GM23338 (cell line): ENCODE results near the gene MAPK9. TPM values are rescaled to one million over a fixed set of nuclear protein-coding genes. Genes with fewer than 3 reads are reported as not detected.

Experiments used
- ATAC-seq: fragments of 200-7000 bp; cut with Tn5 transposase; 3 replicates; pipeline ENCODE4 v1.9.1; 2020
- DNase-seq: peaks from one replicate; pipeline ENCODE4 v3.0.0-alpha.2; 2015; ENCODE audit warnings: low spot score
- H2AFZ ChIP-seq: fragments of 200-600 bp; sonication (generic); 2 replicates; pipeline ENCODE4 v1.8.0; 2016; ENCODE audit warnings: antibody characterized with exemption, mild to moderate bottlenecking, moderate library complexity
- H3F3A ChIP-seq: fragments of 200-600 bp; sonication (generic); replicated peaks from 2 replicates; pipeline ENCODE4 v1.8.0; 2017; ENCODE audit warnings: antibody characterized with exemption, mixed run types, low read depth
- H3K27ac ChIP-seq: fragments of 200-600 bp; sonication (generic); 2 replicates; pipeline ENCODE4 v1.6.1; 2016; ENCODE audit warnings: low read depth
- H3K27me3 ChIP-seq: fragments of 200-600 bp; sonication (generic); 2 replicates; pipeline ENCODE4 v1.8.0; 2016; ENCODE audit warnings: mild to moderate bottlenecking, mixed run types, moderate library complexity; ENCODE audit not compliant: insufficient read depth
- H3K36me3 ChIP-seq: fragments of 200-600 bp; sonication (generic); 2 replicates; pipeline ENCODE4 v1.8.0; 2016; ENCODE audit warnings: mild to moderate bottlenecking; ENCODE audit not compliant: insufficient read depth
- H3K4me1 ChIP-seq: fragments of 200-600 bp; sonication (generic); 2 replicates; pipeline ENCODE4 v1.8.0; 2016; ENCODE audit warnings: mild to moderate bottlenecking, moderate library complexity; ENCODE audit not compliant: insufficient read depth
- H3K4me2 ChIP-seq: fragments of 200-600 bp; sonication (generic); 2 replicates; pipeline ENCODE4 v1.7.1; 2017; ENCODE audit warnings: mixed run types
- H3K4me3 ChIP-seq: fragments of 200-600 bp; sonication (generic); 2 replicates; pipeline ENCODE4 v1.6.1; 2016; ENCODE audit warnings: mixed run types
- H3K79me2 ChIP-seq: fragments of 200-600 bp; sonication (generic); replicated peaks from 2 replicates; pipeline ENCODE4 v1.8.0; 2017; ENCODE audit warnings: mild to moderate bottlenecking; ENCODE audit not compliant: insufficient read depth
- H3K9me2 ChIP-seq: fragments of 200-600 bp; sonication (generic); 2 replicates; pipeline ENCODE4 v1.8.0; 2017; ENCODE audit not compliant: insufficient read depth
- H4K20me1 ChIP-seq: fragments of 200-600 bp; sonication (generic); replicated peaks from 2 replicates; pipeline ENCODE4 v1.8.0; 2017; ENCODE audit warnings: mild to moderate bottlenecking; ENCODE audit not compliant: insufficient read depth
- H3K27ac Mint-ChIP-seq: 2 replicates; pipeline ENCODE4 v1.8.0; 2020; ENCODE audit warnings: inconsistent platforms, mild to moderate bottlenecking, moderate library complexity, mixed read lengths
- H3K27me3 Mint-ChIP-seq: 3 replicates; pipeline ENCODE4 v1.8.0; 2022; ENCODE audit warnings: low read depth, mild to moderate bottlenecking, moderate library complexity, mixed read lengths, inconsistent platforms; ENCODE audit not compliant: insufficient read depth, poor library complexity
- H3K36me3 Mint-ChIP-seq: 3 replicates; pipeline ENCODE4 v1.8.0; 2021; ENCODE audit warnings: low read depth, mild to moderate bottlenecking, inconsistent platforms, moderate library complexity, mixed read lengths
- H3K4me1 Mint-ChIP-seq: 3 replicates; pipeline ENCODE4 v1.8.0; 2020; ENCODE audit warnings: mild to moderate bottlenecking, inconsistent platforms, mixed read lengths
- H3K4me3 Mint-ChIP-seq: 3 replicates; pipeline ENCODE4 v1.8.0; 2021; ENCODE audit warnings: moderate library complexity, mild to moderate bottlenecking, inconsistent platforms, mixed read lengths
- H3K9me3 Mint-ChIP-seq: 3 replicates; pipeline ENCODE4 v1.8.0; 2020; ENCODE audit warnings: moderate library complexity, mild to moderate bottlenecking, inconsistent platforms, mixed read lengths
- CREB1 ChIP-seq: fragments of 250-450 bp; sonication (Bioruptor Pico); IDR thresholded peaks from 2 replicates; pipeline ENCODE4 v1.5.0; 2020; ENCODE audit warnings: low read depth, mild to moderate bottlenecking, moderate library complexity
- CTCF ChIP-seq, 2 experiments: fragments of 200-600 bp in 1 of 2; sonication (generic) in 1 of 2; conservative IDR thresholded peaks; 2 replicates each; pipeline versions ENCODE4 v1.5.1 to v1.6.1; 2016 to 2017; ENCODE audit warnings: antibody characterized with exemption in 2 of 2, low read depth in 2 of 2, mild to moderate bottlenecking in 2 of 2, moderate library complexity in 1 of 2
- EZH2 ChIP-seq: fragments of 200-600 bp; sonication (generic); IDR thresholded peaks from one replicate; pipeline ENCODE4 v1.8.0; 2017; ENCODE audit warnings: antibody characterized with exemption, mild to moderate bottlenecking, low read depth; ENCODE audit not compliant: unreplicated experiment
- EZH2phosphoT487 ChIP-seq: fragments of 200-600 bp; sonication (generic); IDR thresholded peaks from one replicate; pipeline ENCODE4 v1.8.1; 2018; ENCODE audit warnings: antibody characterized with exemption; ENCODE audit not compliant: unreplicated experiment
- JUNB ChIP-seq: IDR thresholded peaks from one replicate; pipeline ENCODE4 v1.6.1; 2016; ENCODE audit warnings: antibody characterized with exemption; ENCODE audit not compliant: unreplicated experiment
- NANOG ChIP-seq: IDR thresholded peaks from 2 replicates; pipeline ENCODE4 v1.6.1; 2016; ENCODE audit warnings: antibody characterized with exemption, borderline replicate concordance
- POLR2AphosphoS5 ChIP-seq: IDR thresholded peaks from 2 replicates; pipeline ENCODE4 v1.6.1; 2016; ENCODE audit warnings: antibody characterized with exemption, low read depth
- REST ChIP-seq: IDR thresholded peaks from one replicate; pipeline ENCODE4 v1.6.1; 2018; ENCODE audit warnings: antibody characterized with exemption; ENCODE audit not compliant: unreplicated experiment
- STAT1 ChIP-seq: IDR thresholded peaks from one replicate; pipeline ENCODE4 v1.6.1; 2016; ENCODE audit warnings: antibody characterized with exemption; ENCODE audit not compliant: unreplicated experiment
- ZNF114 ChIP-seq: fragments of 250-450 bp; sonication (Bioruptor Pico); IDR thresholded peaks from 2 replicates; pipeline ENCODE4 v1.5.0; 2020; ENCODE audit warnings: mild to moderate bottlenecking, moderate library complexity
- ZNF331 ChIP-seq: fragments of 250-450 bp; sonication (Bioruptor Pico); IDR thresholded peaks from 2 replicates; pipeline ENCODE4 v1.5.0; 2020; ENCODE audit warnings: low read depth, mild to moderate bottlenecking, moderate library complexity
- polyA plus RNA-seq: library from polyadenylated mRNA; unstranded; fragments of >200 nt; fragmentation: Nextera tagmentation; extraction: Ambion mirVana; gene quantifications from 2 replicates; pipeline ENCODE4 v1.2.1, GENCODE V29; 2016
- total RNA-seq: library from RNA; depleted of rRNA; stranded (reverse); fragments of >200 nt; shearing (Covaris generic); gene quantifications from 2 replicates; pipeline ENCODE4 v1.2.3, GENCODE V29; 2014
- TF ChIP-seq, protein P1 (sequence below): IDR thresholded peaks from 2 replicates; pipeline ENCODE4 v1.6.1; 2016; ENCODE audit warnings: antibody characterized with exemption
- TF ChIP-seq, protein P2 (sequence below): fragments of 250-450 bp; sonication (Bioruptor Pico); IDR thresholded peaks from 2 replicates; pipeline ENCODE4 v1.5.0; 2020; ENCODE audit warnings: mild to moderate bottlenecking, moderate library complexity

Gene MAPK9
- total and polyA plus RNA-seq, 2 experiments from 2014 or later: 16.8 to 37.0 TPM

DNA sequence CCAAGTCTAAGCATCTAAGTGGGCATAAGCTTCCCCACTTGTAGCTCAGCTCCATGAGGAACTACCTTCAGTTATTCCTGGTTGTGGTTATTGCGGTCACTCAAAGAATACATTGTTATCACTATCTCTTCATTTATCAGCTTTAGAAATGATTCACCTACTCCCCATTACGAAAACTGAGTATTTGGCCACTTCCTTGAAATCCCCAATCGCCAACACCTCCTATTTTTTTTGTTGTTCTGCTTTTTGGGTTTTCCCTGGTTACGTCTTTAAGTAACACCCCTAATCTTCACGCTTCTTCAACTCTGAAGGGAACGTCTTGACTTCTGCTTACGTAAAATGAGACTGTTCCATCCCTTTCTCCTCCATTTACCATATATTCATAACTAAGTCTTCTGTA lies 20.7 kb downstream of the MAPK9 start:
- H3K9me3 Mint-ChIP-seq: peaks cover 23% of the 10 kb centered on the region; the same call in 2 of the 3 replicates
- no peaks in the 10 kb centered on the region for H3F3A ChIP-seq
- no peak overlapping the region for H3K4me3 ChIP-seq
- no peak for DNase-seq
- H3K4me3 Mint-ChIP-seq: no peak overlapping the region
- H3K4me2 ChIP-seq: no peak overlapping the region
- peaks cover 2% of the 10 kb centered on the region for H3K27me3 Mint-ChIP-seq
- H3K36me3 Mint-ChIP-seq: peaks cover 86% of the 10 kb centered on the region
- H4K20me1 ChIP-seq: peaks cover 3% of the 10 kb centered on the region; the same call in 1 of the 2 replicates
- no peak for ATAC-seq
- H3K27me3 ChIP-seq: no peaks in the 10 kb centered on the region
- TF ChIP-seq POLR2AphosphoS5: no peak
- TF ChIP-seq ZNF331 (CRISPR knock-in tag): no peak
- no peak for TF ChIP-seq EZH2phosphoT487
- no peak for TF ChIP-seq CREB1 (CRISPR knock-in tag)
- TF ChIP-seq STAT1: no peak
- TF ChIP-seq NANOG: no peak
- no peak for TF ChIP-seq EZH2
- TF ChIP-seq, protein P1, sequence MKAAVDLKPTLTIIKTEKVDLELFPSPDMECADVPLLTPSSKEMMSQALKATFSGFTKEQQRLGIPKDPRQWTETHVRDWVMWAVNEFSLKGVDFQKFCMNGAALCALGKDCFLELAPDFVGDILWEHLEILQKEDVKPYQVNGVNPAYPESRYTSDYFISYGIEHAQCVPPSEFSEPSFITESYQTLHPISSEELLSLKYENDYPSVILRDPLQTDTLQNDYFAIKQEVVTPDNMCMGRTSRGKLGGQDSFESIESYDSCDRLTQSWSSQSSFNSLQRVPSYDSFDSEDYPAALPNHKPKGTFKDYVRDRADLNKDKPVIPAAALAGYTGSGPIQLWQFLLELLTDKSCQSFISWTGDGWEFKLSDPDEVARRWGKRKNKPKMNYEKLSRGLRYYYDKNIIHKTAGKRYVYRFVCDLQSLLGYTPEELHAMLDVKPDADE: no peak
- TF ChIP-seq ZNF114 (CRISPR knock-in tag): no peak
- no peak for TF ChIP-seq CTCF (conservative IDR thresholded peaks at IDR 0.05; ENCODE audit: low read depth in 2 of 2)
- TF ChIP-seq JUNB: no peak
- no peak for TF ChIP-seq REST
- TF ChIP-seq, protein P2, sequence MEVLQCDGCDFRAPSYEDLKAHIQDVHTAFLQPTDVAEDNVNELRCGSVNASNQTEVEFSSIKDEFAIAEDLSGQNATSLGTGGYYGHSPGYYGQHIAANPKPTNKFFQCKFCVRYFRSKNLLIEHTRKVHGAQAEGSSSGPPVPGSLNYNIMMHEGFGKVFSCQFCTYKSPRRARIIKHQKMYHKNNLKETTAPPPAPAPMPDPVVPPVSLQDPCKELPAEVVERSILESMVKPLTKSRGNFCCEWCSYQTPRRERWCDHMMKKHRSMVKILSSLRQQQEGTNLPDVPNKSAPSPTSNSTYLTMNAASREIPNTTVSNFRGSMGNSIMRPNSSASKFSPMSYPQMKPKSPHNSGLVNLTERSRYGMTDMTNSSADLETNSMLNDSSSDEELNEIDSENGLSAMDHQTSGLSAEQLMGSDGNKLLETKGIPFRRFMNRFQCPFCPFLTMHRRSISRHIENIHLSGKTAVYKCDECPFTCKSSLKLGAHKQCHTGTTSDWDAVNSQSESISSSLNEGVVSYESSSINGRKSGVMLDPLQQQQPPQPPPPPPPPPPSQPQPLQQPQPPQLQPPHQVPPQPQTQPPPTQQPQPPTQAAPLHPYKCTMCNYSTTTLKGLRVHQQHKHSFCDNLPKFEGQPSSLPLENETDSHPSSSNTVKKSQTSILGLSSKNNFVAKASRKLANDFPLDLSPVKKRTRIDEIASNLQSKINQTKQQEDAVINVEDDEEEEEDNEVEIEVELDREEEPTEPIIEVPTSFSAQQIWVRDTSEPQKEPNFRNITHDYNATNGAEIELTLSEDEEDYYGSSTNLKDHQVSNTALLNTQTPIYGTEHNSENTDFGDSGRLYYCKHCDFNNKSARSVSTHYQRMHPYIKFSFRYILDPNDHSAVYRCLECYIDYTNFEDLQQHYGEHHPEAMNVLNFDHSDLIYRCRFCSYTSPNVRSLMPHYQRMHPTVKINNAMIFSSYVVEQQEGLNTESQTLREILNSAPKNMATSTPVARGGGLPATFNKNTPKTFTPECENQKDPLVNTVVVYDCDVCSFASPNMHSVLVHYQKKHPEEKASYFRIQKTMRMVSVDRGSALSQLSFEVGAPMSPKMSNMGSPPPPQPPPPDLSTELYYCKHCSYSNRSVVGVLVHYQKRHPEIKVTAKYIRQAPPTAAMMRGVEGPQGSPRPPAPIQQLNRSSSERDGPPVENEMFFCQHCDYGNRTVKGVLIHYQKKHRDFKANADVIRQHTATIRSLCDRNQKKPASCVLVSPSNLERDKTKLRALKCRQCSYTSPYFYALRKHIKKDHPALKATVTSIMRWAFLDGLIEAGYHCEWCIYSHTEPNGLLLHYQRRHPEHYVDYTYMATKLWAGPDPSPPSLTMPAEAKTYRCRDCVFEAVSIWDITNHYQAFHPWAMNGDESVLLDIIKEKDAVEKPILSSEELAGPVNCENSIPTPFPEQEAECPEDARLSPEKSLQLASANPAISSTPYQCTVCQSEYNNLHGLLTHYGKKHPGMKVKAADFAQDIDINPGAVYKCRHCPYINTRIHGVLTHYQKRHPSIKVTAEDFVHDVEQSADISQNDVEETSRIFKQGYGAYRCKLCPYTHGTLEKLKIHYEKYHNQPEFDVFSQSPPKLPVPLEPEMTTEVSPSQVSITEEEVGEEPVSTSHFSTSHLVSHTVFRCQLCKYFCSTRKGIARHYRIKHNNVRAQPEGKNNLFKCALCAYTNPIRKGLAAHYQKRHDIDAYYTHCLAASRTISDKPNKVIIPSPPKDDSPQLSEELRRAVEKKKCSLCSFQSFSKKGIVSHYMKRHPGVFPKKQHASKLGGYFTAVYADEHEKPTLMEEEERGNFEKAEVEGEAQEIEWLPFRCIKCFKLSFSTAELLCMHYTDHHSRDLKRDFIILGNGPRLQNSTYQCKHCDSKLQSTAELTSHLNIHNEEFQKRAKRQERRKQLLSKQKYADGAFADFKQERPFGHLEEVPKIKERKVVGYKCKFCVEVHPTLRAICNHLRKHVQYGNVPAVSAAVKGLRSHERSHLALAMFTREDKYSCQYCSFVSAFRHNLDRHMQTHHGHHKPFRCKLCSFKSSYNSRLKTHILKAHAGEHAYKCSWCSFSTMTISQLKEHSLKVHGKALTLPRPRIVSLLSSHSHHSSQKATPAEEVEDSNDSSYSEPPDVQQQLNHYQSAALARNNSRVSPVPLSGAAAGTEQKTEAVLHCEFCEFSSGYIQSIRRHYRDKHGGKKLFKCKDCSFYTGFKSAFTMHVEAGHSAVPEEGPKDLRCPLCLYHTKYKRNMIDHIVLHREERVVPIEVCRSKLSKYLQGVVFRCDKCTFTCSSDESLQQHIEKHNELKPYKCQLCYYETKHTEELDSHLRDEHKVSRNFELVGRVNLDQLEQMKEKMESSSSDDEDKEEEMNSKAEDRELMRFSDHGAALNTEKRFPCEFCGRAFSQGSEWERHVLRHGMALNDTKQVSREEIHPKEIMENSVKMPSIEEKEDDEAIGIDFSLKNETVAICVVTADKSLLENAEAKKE (CRISPR knock-in tag): no peak
- no peak overlapping the region for H3K27ac ChIP-seq
- no peaks in the 10 kb centered on the region for H3K4me1 Mint-ChIP-seq
- H3K79me2 ChIP-seq: no peaks in the 10 kb centered on the region
- H2AFZ ChIP-seq: no peak overlapping the region
- peaks cover 16% of the 10 kb centered on the region for H3K36me3 ChIP-seq
- no peaks in the 10 kb centered on the region for H3K4me1 ChIP-seq
- no peaks in the 10 kb centered on the region for H3K9me2 ChIP-seq
- no peak overlapping the region for H3K27ac Mint-ChIP-seq
